ENCODE measurements around the gene TTC24.
A peak's percentile ranks its signal among the peaks of the same experiment; 100 is the strongest.
"Not testable (repeated sequence)": the region's sequence is repeated elsewhere in the genome, so short reads cannot be mapped to it uniquely, and the experiment has no call there.

The TTC24 gene

GRCh38 chr1:156601892-156602291, 22.4 kb downstream of the TTC24 start:
- Histone ChIP-seq H3K36me3 (ENCODE audit: control insufficient read depth in 1 of 2, insufficient read depth in 2 of 2, low read length in 2 of 2) (peaks cover 7 to 15% of the 10 kb centered on the region in 2 donors), H3K4me1 (ENCODE audit: control insufficient read depth in 1 of 2, insufficient read depth in 2 of 2, low read length in 2 of 2) (peaks cover 14 to 18% of the 10 kb centered on the region in 2 donors), H3K9ac (ENCODE audit: low read depth in 1 of 2, low read length in 2 of 2) (peak overlapping the region; percentile 79 to 89), H3K27ac (ENCODE audit: low read depth, low read length) (no peak overlapping the region), H3K4me3 (ENCODE audit: low read depth in 1 of 2, low read length in 2 of 2) (peak overlapping the region; percentile 85 to 98), H3K27me3 (ENCODE audit: control insufficient read depth in 1 of 2, insufficient read depth in 2 of 2, low read length in 2 of 2) (no peaks in the 10 kb centered on the region), H3K9me3 (ENCODE audit: control insufficient read depth in 1 of 2, low read length in 2 of 2) (no peaks in the 10 kb centered on the region)

GRCh38 chr1:156602557-156602993, 23.1 kb downstream of the TTC24 start:
- no peaks in the 10 kb centered on the region for H3K27me3 ChIP-seq (ENCODE audit: control insufficient read depth in 1 of 2, insufficient read depth in 2 of 2, low read length in 2 of 2)
- H3K9me3 ChIP-seq (ENCODE audit: control insufficient read depth in 1 of 2, low read length in 2 of 2): no peaks in the 10 kb centered on the region
- H3K27ac ChIP-seq (ENCODE audit: low read depth, low read length): no peak overlapping the region
- peaks cover 7 to 8% of the 10 kb centered on the region in 2 donors for H3K36me3 ChIP-seq (ENCODE audit: control insufficient read depth in 1 of 2, insufficient read depth in 2 of 2, low read length in 2 of 2)
- H3K4me1 ChIP-seq (ENCODE audit: control insufficient read depth in 1 of 2, insufficient read depth in 2 of 2, low read length in 2 of 2): peaks cover 14 to 18% of the 10 kb centered on the region in 2 donors
- no peak overlapping the region for H3K4me3 ChIP-seq (ENCODE audit: low read depth in 1 of 2, low read length in 2 of 2)
- H3K9ac ChIP-seq (ENCODE audit: low read depth in 1 of 2, low read length in 2 of 2): no peak overlapping the region

- not testable (repeated sequence) for H3K36me3 ChIP-seq (ENCODE audit: control insufficient read depth in 1 of 2, insufficient read depth in 2 of 2, low read length in 2 of 2); H3K27me3 ChIP-seq (ENCODE audit: control insufficient read depth in 1 of 2, insufficient read depth in 2 of 2, low read length in 2 of 2); H3K9me3 ChIP-seq (ENCODE audit: control insufficient read depth in 1 of 2, low read length in 2 of 2); H3K4me1 ChIP-seq (ENCODE audit: control insufficient read depth in 1 of 2, insufficient read depth in 2 of 2, low read length in 2 of 2); H3K4me3 ChIP-seq (ENCODE audit: low read depth in 1 of 2, low read length in 2 of 2); H3K27ac ChIP-seq (ENCODE audit: low read depth, low read length); H3K9ac ChIP-seq (ENCODE audit: low read depth in 1 of 2, low read length in 2 of 2)
These were observed 27.8 kb downstream of the TTC24 start for GRCh38 chr1:156607344-156607743.

GRCh38 chr1:156608036-156608674, 28.6 kb downstream of the TTC24 start:
- no peak overlapping the region for H3K4me3 ChIP-seq (ENCODE audit: low read depth in 1 of 2, low read length in 2 of 2)
- H3K9me3 ChIP-seq (ENCODE audit: control insufficient read depth in 1 of 2, low read length in 2 of 2): no peaks in the 10 kb centered on the region
- H3K27me3 ChIP-seq (ENCODE audit: control insufficient read depth in 1 of 2, insufficient read depth in 2 of 2, low read length in 2 of 2): no peaks in the 10 kb centered on the region
- H3K9ac ChIP-seq (ENCODE audit: low read depth in 1 of 2, low read length in 2 of 2): no peak overlapping the region
- H3K4me1 ChIP-seq (ENCODE audit: control insufficient read depth in 1 of 2, insufficient read depth in 2 of 2, low read length in 2 of 2): peaks cover 5 to 10% of the 10 kb centered on the region in 2 donors
- H3K36me3 ChIP-seq (ENCODE audit: control insufficient read depth in 1 of 2, insufficient read depth in 2 of 2, low read length in 2 of 2): no peaks in the 10 kb centered on the region
- H3K27ac ChIP-seq (ENCODE audit: low read depth, low read length): no peak overlapping the region

GRCh38 chr1:156608981-156609380, 29.5 kb downstream of the TTC24 start:
- Histone ChIP-seq H3K27ac (ENCODE audit: low read depth, low read length) (no peak overlapping the region), H3K4me3 (ENCODE audit: low read depth in 1 of 2, low read length in 2 of 2) (no peak overlapping the region), H3K36me3 (ENCODE audit: control insufficient read depth in 1 of 2, insufficient read depth in 2 of 2, low read length in 2 of 2) (no peaks in the 10 kb centered on the region), H3K9me3 (ENCODE audit: control insufficient read depth in 1 of 2, low read length in 2 of 2) (no peaks in the 10 kb centered on the region), H3K9ac (ENCODE audit: low read depth in 1 of 2, low read length in 2 of 2) (no peak overlapping the region), H3K27me3 (ENCODE audit: control insufficient read depth in 1 of 2, insufficient read depth in 2 of 2, low read length in 2 of 2) (no peaks in the 10 kb centered on the region), H3K4me1 (ENCODE audit: control insufficient read depth in 1 of 2, insufficient read depth in 2 of 2, low read length in 2 of 2) (peaks cover 5 to 10% of the 10 kb centered on the region in 2 donors)

- not testable (repeated sequence) for H3K9ac ChIP-seq (ENCODE audit: low read depth in 1 of 2, low read length in 2 of 2); H3K27me3 ChIP-seq (ENCODE audit: control insufficient read depth in 1 of 2, insufficient read depth in 2 of 2, low read length in 2 of 2); H3K4me3 ChIP-seq (ENCODE audit: low read depth in 1 of 2, low read length in 2 of 2); H3K27ac ChIP-seq (ENCODE audit: low read depth, low read length); H3K36me3 ChIP-seq (ENCODE audit: control insufficient read depth in 1 of 2, insufficient read depth in 2 of 2, low read length in 2 of 2); H3K9me3 ChIP-seq (ENCODE audit: control insufficient read depth in 1 of 2, low read length in 2 of 2)
- H3K4me1 ChIP-seq (ENCODE audit: control insufficient read depth in 1 of 2, insufficient read depth in 2 of 2, low read length in 2 of 2): peaks cover 5 to 10% of the 10 kb centered on the region in 2 donors
These were observed 30.5 kb downstream of the TTC24 start for GRCh38 chr1:156610072-156610471.

GRCh38 chr1:156612666-156613065, 33.1 kb downstream of the TTC24 start:
- H3K27me3 ChIP-seq (ENCODE audit: control insufficient read depth in 1 of 2, insufficient read depth in 2 of 2, low read length in 2 of 2): no peaks in the 10 kb centered on the region

GRCh38 chr1:156615946-156616345, 36.4 kb downstream of the TTC24 start:
- Histone ChIP-seq H3K4me1 (ENCODE audit: control insufficient read depth in 1 of 2, insufficient read depth in 2 of 2, low read length in 2 of 2) (peaks cover 12 to 15% of the 10 kb centered on the region in 2 donors), H3K27me3 (ENCODE audit: control insufficient read depth in 1 of 2, insufficient read depth in 2 of 2, low read length in 2 of 2) (peaks cover 12 to 16% of the 10 kb centered on the region in 2 donors), H3K36me3 (ENCODE audit: control insufficient read depth in 1 of 2, insufficient read depth in 2 of 2, low read length in 2 of 2) (no peaks in the 10 kb centered on the region), H3K27ac (ENCODE audit: low read depth, low read length) (no peak overlapping the region), H3K4me3 (ENCODE audit: low read depth in 1 of 2, low read length in 2 of 2) (no peak overlapping the region), H3K9ac (ENCODE audit: low read depth in 1 of 2, low read length in 2 of 2) (no peak overlapping the region), H3K9me3 (ENCODE audit: control insufficient read depth in 1 of 2, low read length in 2 of 2) (no peaks in the 10 kb centered on the region)

More at GRCh38 chr1:156612666-156613065, 33.1 kb downstream of the TTC24 start:
- H3K27ac ChIP-seq (ENCODE audit: low read depth, low read length): no peak overlapping the region
- no peaks in the 10 kb centered on the region for H3K36me3 ChIP-seq (ENCODE audit: control insufficient read depth in 1 of 2, insufficient read depth in 2 of 2, low read length in 2 of 2)
- H3K9ac ChIP-seq (ENCODE audit: low read depth in 1 of 2, low read length in 2 of 2): peak overlapping the region in 1 of 2 donors; percentile 1
- H3K4me1 ChIP-seq (ENCODE audit: control insufficient read depth in 1 of 2, insufficient read depth in 2 of 2, low read length in 2 of 2): peaks cover 15 to 17% of the 10 kb centered on the region in 2 donors
- H3K9me3 ChIP-seq (ENCODE audit: control insufficient read depth in 1 of 2, low read length in 2 of 2): no peaks in the 10 kb centered on the region
- H3K4me3 ChIP-seq (ENCODE audit: low read depth in 1 of 2, low read length in 2 of 2): no peak overlapping the region

GRCh38 chr1:156616463-156616862, 36.9 kb downstream of the TTC24 start:
- Histone ChIP-seq H3K9me3 (ENCODE audit: control insufficient read depth in 1 of 2, low read length in 2 of 2) (no peaks in the 10 kb centered on the region), H3K27me3 (ENCODE audit: control insufficient read depth in 1 of 2, insufficient read depth in 2 of 2, low read length in 2 of 2) (peaks cover 12 to 16% of the 10 kb centered on the region in 2 donors), H3K4me1 (ENCODE audit: control insufficient read depth in 1 of 2, insufficient read depth in 2 of 2, low read length in 2 of 2) (peaks cover 12 to 15% of the 10 kb centered on the region in 2 donors), H3K27ac (ENCODE audit: low read depth, low read length) (no peak overlapping the region), H3K9ac (ENCODE audit: low read depth in 1 of 2, low read length in 2 of 2) (no peak overlapping the region), H3K36me3 (ENCODE audit: control insufficient read depth in 1 of 2, insufficient read depth in 2 of 2, low read length in 2 of 2) (no peaks in the 10 kb centered on the region), H3K4me3 (ENCODE audit: low read depth in 1 of 2, low read length in 2 of 2) (no peak overlapping the region)

- H3K27me3 ChIP-seq (ENCODE audit: control insufficient read depth in 1 of 2, insufficient read depth in 2 of 2, low read length in 2 of 2): peaks cover 22 to 25% of the 10 kb centered on the region in 2 donors
- H3K9me3 ChIP-seq (ENCODE audit: control insufficient read depth in 1 of 2, low read length in 2 of 2): no peaks in the 10 kb centered on the region
- no peak within 1 kb of the TSS for H3K9ac ChIP-seq (ENCODE audit: low read depth in 1 of 2, low read length in 2 of 2)
- no peaks in the 10 kb centered on the region for H3K36me3 ChIP-seq (ENCODE audit: control insufficient read depth in 1 of 2, insufficient read depth in 2 of 2, low read length in 2 of 2)
- H3K4me3 ChIP-seq (ENCODE audit: low read depth in 1 of 2, low read length in 2 of 2): no peak within 1 kb of the TSS
- H3K27ac ChIP-seq (ENCODE audit: low read depth, low read length): no peak within 1 kb of the TSS
- H3K4me1 ChIP-seq (ENCODE audit: control insufficient read depth in 1 of 2, insufficient read depth in 2 of 2, low read length in 2 of 2): peaks cover 11 to 19% of the 10 kb centered on the region in 2 donors
These were observed 39.5 kb downstream of the TTC24 start, which contains the start of gene HAPLN2 for GRCh38 chr1:156618853-156619581. Gene HAPLN2 (plus strand): TSS chr1:156619415. CDS start chr1:156623491, 4,076 bp downstream.
